ENCODE results near the gene IL37. TPM values are rescaled to one million over a fixed set of nuclear protein-coding genes. Genes with fewer than 3 reads are reported as not detected.
"Not testable (repeated sequence)": the region's sequence is repeated elsewhere in the genome, so short reads cannot be mapped to it uniquely, and the experiment has no call there.

IL37 gene
- polyA plus RNA-seq, 1 donor from 2014 or later = not detected

GRCh38 chr2:112896909-112897623 is 13.9 kb upstream of the IL37 start:
- H3K9me3 ChIP-seq (ENCODE audit: low read length) = no peaks in the 10 kb centered on the region
- H3K27ac ChIP-seq (ENCODE audit: low read length) = no peak overlapping the region
- no peak overlapping the region for H3K4me2 ChIP-seq (ENCODE audit: low read length)
- no peaks in the 10 kb centered on the region for H3F3A ChIP-seq (ENCODE audit: insufficient read depth, low read length, poor library complexity, severe bottlenecking)
- no peak overlapping the region for H3K4me3 ChIP-seq (ENCODE audit: low read length)
- no peaks in the 10 kb centered on the region for H4K20me1 ChIP-seq (ENCODE audit: insufficient read depth)
- TF ChIP-seq SMC3 (conservative IDR thresholded peaks at IDR 0.05; ENCODE audit: poor library complexity) (no peak), MXI1 (conservative IDR thresholded peaks at IDR 0.05; ENCODE audit: poor library complexity, severe bottlenecking) (no peak), EP300 (conservative IDR thresholded peaks at IDR 0.05; ENCODE audit: poor library complexity, severe bottlenecking) (no peak), RAD21 (conservative IDR thresholded peaks at IDR 0.05) (no peak), EZH2 (IDR thresholded peaks at IDR 0.05; ENCODE audit: borderline replicate concordance, insufficient read depth, low read length, poor library complexity, severe bottlenecking) (no peak), REST (IDR thresholded peaks at IDR 0.05; ENCODE audit: borderline replicate concordance) (no peak), TAF1 (IDR thresholded peaks at IDR 0.05; ENCODE audit: low read depth) (no peak), POLR2AphosphoS5 (IDR thresholded peaks at IDR 0.05) (no peak), CTCF (IDR thresholded peaks at IDR 0.05; ENCODE audit: poor library complexity, severe bottlenecking) (no peak)
- H3K9me2 ChIP-seq (ENCODE audit: insufficient read depth, low read length) = no peaks in the 10 kb centered on the region
- H3K79me2 ChIP-seq (replicated peaks; ENCODE audit: insufficient read depth, low read length) = no peaks in the 10 kb centered on the region
- H3K36me3 ChIP-seq (ENCODE audit: insufficient read depth, low read length) = no peaks in the 10 kb centered on the region
- no peaks in the 10 kb centered on the region for H3K27me3 ChIP-seq (ENCODE audit: insufficient read depth, low read depth, low read length)
- no peak overlapping the region for H2AFZ ChIP-seq (ENCODE audit: low read depth, low read length)
- no peak overlapping the region for H3K9ac ChIP-seq (ENCODE audit: low read length)

GRCh38 chr2:112897624-112897978 is 13.4 kb upstream of the IL37 start:
- Histone ChIP-seq H2AFZ (ENCODE audit: low read depth, low read length) (no peak overlapping the region), H3K9me2 (ENCODE audit: insufficient read depth, low read length) (no peaks in the 10 kb centered on the region), H3K27ac (ENCODE audit: low read length) (no peak overlapping the region), H3K4me3 (ENCODE audit: low read length) (no peak overlapping the region), H3K36me3 (ENCODE audit: insufficient read depth, low read length) (no peaks in the 10 kb centered on the region), H3K9ac (ENCODE audit: low read length) (no peak overlapping the region), H3K27me3 (ENCODE audit: insufficient read depth, low read depth, low read length) (no peaks in the 10 kb centered on the region), H3K4me2 (ENCODE audit: low read length) (no peak overlapping the region), H3K79me2 (replicated peaks; ENCODE audit: insufficient read depth, low read length) (no peaks in the 10 kb centered on the region), H4K20me1 (ENCODE audit: insufficient read depth) (no peaks in the 10 kb centered on the region), H3K9me3 (ENCODE audit: low read length) (no peaks in the 10 kb centered on the region), H3F3A (ENCODE audit: insufficient read depth, low read length, poor library complexity, severe bottlenecking) (no peaks in the 10 kb centered on the region)
- TF ChIP-seq EP300 (conservative IDR thresholded peaks at IDR 0.05; ENCODE audit: poor library complexity, severe bottlenecking) (no peak), TAF1 (IDR thresholded peaks at IDR 0.05; ENCODE audit: low read depth) (no peak), RAD21 (conservative IDR thresholded peaks at IDR 0.05) (no peak), CTCF (IDR thresholded peaks at IDR 0.05; ENCODE audit: poor library complexity, severe bottlenecking) (no peak), EZH2 (IDR thresholded peaks at IDR 0.05; ENCODE audit: borderline replicate concordance, insufficient read depth, low read length, poor library complexity, severe bottlenecking) (no peak), MXI1 (conservative IDR thresholded peaks at IDR 0.05; ENCODE audit: poor library complexity, severe bottlenecking) (no peak), REST (IDR thresholded peaks at IDR 0.05; ENCODE audit: borderline replicate concordance) (no peak), POLR2AphosphoS5 (IDR thresholded peaks at IDR 0.05) (no peak), SMC3 (conservative IDR thresholded peaks at IDR 0.05; ENCODE audit: poor library complexity) (no peak)

GRCh38 chr2:112901431-112902065 is 9.4 kb upstream of the IL37 start:
- H3K36me3 ChIP-seq (ENCODE audit: insufficient read depth, low read length) = not testable (repeated sequence)

More at GRCh38 chr2:112901431-112902065, 9.4 kb upstream of the IL37 start:
- not testable (repeated sequence) for H3K4me3 ChIP-seq (ENCODE audit: low read length); H4K20me1 ChIP-seq (ENCODE audit: insufficient read depth); H3K79me2 ChIP-seq (replicated peaks; ENCODE audit: insufficient read depth, low read length); H3K9me3 ChIP-seq (ENCODE audit: low read length); H3K4me2 ChIP-seq (ENCODE audit: low read length); H3K27me3 ChIP-seq (ENCODE audit: insufficient read depth, low read depth, low read length); H2AFZ ChIP-seq (ENCODE audit: low read depth, low read length); H3K27ac ChIP-seq (ENCODE audit: low read length); H3K9me2 ChIP-seq (ENCODE audit: insufficient read depth, low read length); H3K9ac ChIP-seq (ENCODE audit: low read length); H3F3A ChIP-seq (ENCODE audit: insufficient read depth, low read length, poor library complexity, severe bottlenecking)

Data from neural cell (in vitro differentiated cells).